ENCODE data around the gene LAX1. TPM values are rescaled to one million over a fixed set of nuclear protein-coding genes. Genes with fewer than 3 reads are reported as not detected.

LAX1 gene
- total RNA-seq, 2 experiments from 2014 or later = 20.3 to 22.3 TPM

GRCh38 chr1:203797948-203798655 is 33.1 kb downstream of the LAX1 start:
- H3K27ac Mint-ChIP-seq = no peak overlapping the region
- peaks cover 50% of the 10 kb centered on the region for H3K36me3 Mint-ChIP-seq
- H3K9me3 Mint-ChIP-seq (ENCODE audit: low read depth) = no peaks in the 10 kb centered on the region
- CTCF ChIA-PET = interaction anchor here (1.2 kb wide), 1 partner anchor 116 kb away, joined by 3 read pairs; no protein-coding TSS in a partner anchor
- ATAC-seq (no peak), DNase-seq (no peak)
- no peaks in the 10 kb centered on the region for H3K27me3 Mint-ChIP-seq
- H3K4me3 Mint-ChIP-seq = peak overlapping the region; percentile 88
- H3K4me1 Mint-ChIP-seq = peaks cover 52% of the 10 kb centered on the region

DNA sequence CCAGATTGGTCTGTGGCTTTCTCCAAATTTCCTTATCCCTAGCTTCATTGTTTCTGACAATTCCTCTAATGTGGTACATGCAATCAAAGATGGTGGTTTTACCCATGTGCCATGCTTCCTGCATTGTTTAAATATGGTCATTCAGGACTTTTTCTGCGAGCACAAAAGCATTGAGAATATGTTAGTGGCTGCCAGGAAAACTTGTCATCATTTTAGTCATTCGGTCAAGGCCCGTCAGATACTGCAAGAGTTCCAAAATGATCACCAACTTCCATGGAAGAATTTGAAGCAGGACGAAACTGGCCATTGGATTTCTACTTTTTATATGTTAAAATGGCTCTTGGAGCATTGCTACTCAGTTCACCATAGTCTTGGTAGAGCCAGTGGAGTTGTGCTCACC is 34.2 kb downstream of the LAX1 start:
- no peaks in the 10 kb centered on the region for H3K27me3 Mint-ChIP-seq
- ATAC-seq (no peak), DNase-seq (no peak)
- H3K9me3 Mint-ChIP-seq (ENCODE audit: low read depth) = no peaks in the 10 kb centered on the region
- H3K4me3 Mint-ChIP-seq = no peak overlapping the region
- H3K36me3 Mint-ChIP-seq = peaks cover 57% of the 10 kb centered on the region
- no peak overlapping the region for H3K27ac Mint-ChIP-seq
- CTCF ChIA-PET = no interaction called here
- H3K4me1 Mint-ChIP-seq = peaks cover 58% of the 10 kb centered on the region

- H3K36me3 Mint-ChIP-seq = peaks cover 62% of the 10 kb centered on the region
- no peak overlapping the region for H3K27ac Mint-ChIP-seq
- peaks cover 56% of the 10 kb centered on the region for H3K4me1 Mint-ChIP-seq
- CTCF ChIA-PET = interaction anchor here (1.3 kb wide), 1 partner anchor 23 kb away, joined by 3 read pairs; no protein-coding TSS in a partner anchor
- no peak for ATAC-seq
- H3K27me3 Mint-ChIP-seq = no peaks in the 10 kb centered on the region
- no peaks in the 10 kb centered on the region for H3K9me3 Mint-ChIP-seq (ENCODE audit: low read depth)
- no peak for DNase-seq
- no peak overlapping the region for H3K4me3 Mint-ChIP-seq
Measured at GRCh38 chr1:203799971-203800370, 35.0 kb downstream of the LAX1 start.

DNA sequence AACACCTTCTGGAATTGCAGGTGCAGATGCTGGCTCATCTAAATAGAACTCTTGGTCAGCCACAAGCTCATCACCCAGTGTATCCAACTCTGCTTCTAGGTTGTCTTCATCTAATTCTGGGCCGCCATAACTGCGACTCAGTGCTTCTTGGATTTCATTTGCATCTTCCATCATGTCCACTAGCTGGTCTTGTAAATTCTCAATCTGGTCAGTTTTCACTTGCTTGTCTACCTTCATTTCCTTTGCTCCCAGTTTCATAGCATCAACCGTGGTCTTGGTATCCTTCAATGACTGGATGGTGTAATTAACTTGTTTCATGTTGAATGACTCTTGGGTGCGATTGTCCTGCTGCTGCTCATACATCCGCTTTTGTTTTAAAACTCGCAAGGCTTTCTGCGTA is 40.7 kb downstream of the LAX1 start:
- H3K4me1 Mint-ChIP-seq = peaks cover 25% of the 10 kb centered on the region
- H3K27me3 Mint-ChIP-seq = no peaks in the 10 kb centered on the region
- no peaks in the 10 kb centered on the region for H3K9me3 Mint-ChIP-seq (ENCODE audit: low read depth)
- no peak overlapping the region for H3K4me3 Mint-ChIP-seq
- no peak overlapping the region for H3K27ac Mint-ChIP-seq
- CTCF ChIA-PET = no interaction called here
- H3K36me3 Mint-ChIP-seq = peaks cover 49% of the 10 kb centered on the region
- ATAC-seq (no peak), DNase-seq (no peak)

DNA sequence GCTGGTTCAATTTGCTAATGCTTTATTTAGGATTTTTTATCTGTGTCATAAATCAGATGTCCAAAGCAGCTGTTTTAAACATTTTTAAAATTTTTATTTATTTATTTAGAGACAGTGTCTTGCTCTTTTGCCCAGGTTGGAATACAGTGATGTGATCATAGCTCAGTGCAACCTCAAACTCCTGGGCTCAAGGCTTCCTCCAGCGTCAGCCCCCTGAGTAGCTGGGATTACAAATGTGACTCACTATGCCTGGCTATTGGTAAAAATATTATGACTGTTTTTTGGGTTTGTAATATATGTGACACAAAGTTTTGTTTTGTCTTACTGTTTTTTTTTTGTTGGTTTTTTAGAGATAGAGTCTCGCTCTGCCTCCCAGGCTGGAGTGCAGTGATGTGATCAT is 42.2 kb downstream of the LAX1 start:
- Mint-ChIP-seq H3K27ac (no peak overlapping the region), H3K36me3 (peaks cover 53% of the 10 kb centered on the region), H3K4me1 (peaks cover 27% of the 10 kb centered on the region), H3K27me3 (no peaks in the 10 kb centered on the region), H3K4me3 (no peak overlapping the region), H3K9me3 (ENCODE audit: low read depth) (no peaks in the 10 kb centered on the region)
- CTCF ChIA-PET = interaction anchor here (0.7 kb wide), 1 partner anchor 26 kb away, joined by 4 read pairs; no protein-coding TSS in a partner anchor
- DNase-seq (no peak), ATAC-seq (no peak)

- H3K4me1 Mint-ChIP-seq = peaks cover 12% of the 10 kb centered on the region
- ATAC-seq (no peak), DNase-seq (no peak)
- H3K36me3 Mint-ChIP-seq = peaks cover 45% of the 10 kb centered on the region
- CTCF ChIA-PET = no interaction called here
- no peaks in the 10 kb centered on the region for H3K27me3 Mint-ChIP-seq
- no peaks in the 10 kb centered on the region for H3K9me3 Mint-ChIP-seq (ENCODE audit: low read depth)
- H3K27ac Mint-ChIP-seq = no peak overlapping the region
- H3K4me3 Mint-ChIP-seq = no peak overlapping the region
Measured at GRCh38 chr1:203813581-203814341, 48.8 kb downstream of the LAX1 start.

- H3K4me3 Mint-ChIP-seq = no peak overlapping the region
- no peak overlapping the region for H3K27ac Mint-ChIP-seq
- peaks cover 49% of the 10 kb centered on the region for H3K36me3 Mint-ChIP-seq
- DNase-seq (no peak), ATAC-seq (no peak)
- no peaks in the 10 kb centered on the region for H3K9me3 Mint-ChIP-seq (ENCODE audit: low read depth)
- no peaks in the 10 kb centered on the region for H3K27me3 Mint-ChIP-seq
- CTCF ChIA-PET = no interaction called here
- peaks cover 6% of the 10 kb centered on the region for H3K4me1 Mint-ChIP-seq
Measured at GRCh38 chr1:203818399-203818798, 53.4 kb downstream of the LAX1 start.

DNA sequence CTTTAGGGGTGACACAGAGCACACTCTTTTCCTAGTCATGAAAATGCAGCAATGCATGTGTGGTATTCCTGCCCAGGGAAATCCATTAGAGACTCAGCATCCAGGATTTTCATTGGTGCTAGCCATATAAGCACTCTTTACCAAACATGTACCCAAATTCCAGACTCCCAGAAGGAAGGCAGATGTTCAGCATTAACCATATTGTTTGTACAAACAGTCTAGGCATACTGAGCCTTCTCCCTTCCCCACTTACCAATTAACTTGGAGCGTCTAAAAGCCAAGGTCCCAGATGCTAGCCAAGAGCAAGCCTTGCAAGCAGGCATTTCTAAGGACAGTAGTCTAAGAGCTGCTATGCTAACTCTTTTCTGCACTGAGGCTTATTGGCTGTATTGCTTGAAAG is 58.3 kb downstream of the LAX1 start:
- CTCF ChIA-PET = no interaction called here
- no peaks in the 10 kb centered on the region for H3K27me3 Mint-ChIP-seq
- peaks cover 57% of the 10 kb centered on the region for H3K36me3 Mint-ChIP-seq
- no peak overlapping the region for H3K27ac Mint-ChIP-seq
- no peaks in the 10 kb centered on the region for H3K9me3 Mint-ChIP-seq (ENCODE audit: low read depth)
- ATAC-seq (no peak), DNase-seq (no peak)
- H3K4me3 Mint-ChIP-seq = no peak overlapping the region
- peaks cover 19% of the 10 kb centered on the region for H3K4me1 Mint-ChIP-seq

Other genes starting within 250 kb of the LAX1 start
- 100 to 1,000 TPM in 1 of 2 experiments, 10 to 100 TPM in 1; 96.1 to 130 TPM for gene ATP2B4, start 138.4 kb upstream of the LAX1 start, total RNA-seq
- gene ZBED6, start 30.4 kb downstream of the LAX1 start, total RNA-seq = 10 to 100 TPM; 18.6 to 21.1 TPM
- gene ZC3H11A, start 30.4 kb downstream of the LAX1 start, total RNA-seq = 10 to 100 TPM; 98.5 to 99.5 TPM
- 100 to 1,000 TPM; 167 to 209 TPM for gene SNRPE, start 96.4 kb downstream of the LAX1 start, total RNA-seq